GM21367 (cell line): ENCODE measurements around the gene MED27.

Experiments
- ATAC-seq: cut with Tn5 transposase; IDR thresholded peaks from one replicate; pipeline ENCODE4 v1.9.1; 2021; ENCODE audit not compliant: unreplicated experiment

MED27 gene

DNA sequence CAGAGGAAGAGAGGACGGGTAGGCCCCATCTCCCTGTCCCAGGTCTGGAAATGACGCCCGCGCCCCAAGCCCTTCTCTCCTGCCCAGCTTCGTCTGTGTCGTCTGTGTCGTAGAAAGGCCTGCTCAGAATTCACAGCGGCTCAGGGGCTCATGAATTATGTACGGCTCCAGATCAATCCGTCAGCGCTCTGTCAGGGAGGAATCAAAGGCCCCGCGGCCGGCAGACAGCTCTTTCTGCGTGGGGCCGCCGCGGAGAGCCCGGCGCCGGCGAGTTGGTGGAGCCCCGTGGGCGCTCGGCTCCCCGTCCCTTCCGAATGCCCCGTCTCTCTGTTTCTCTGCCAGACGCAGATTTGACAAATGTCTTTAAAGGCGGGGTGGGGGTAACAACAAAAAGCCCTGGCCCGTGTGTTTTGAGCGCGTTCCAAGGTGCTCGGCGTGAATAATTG is 255.9 kb downstream of the MED27 start:
- ATAC-seq: no peak

DNA sequence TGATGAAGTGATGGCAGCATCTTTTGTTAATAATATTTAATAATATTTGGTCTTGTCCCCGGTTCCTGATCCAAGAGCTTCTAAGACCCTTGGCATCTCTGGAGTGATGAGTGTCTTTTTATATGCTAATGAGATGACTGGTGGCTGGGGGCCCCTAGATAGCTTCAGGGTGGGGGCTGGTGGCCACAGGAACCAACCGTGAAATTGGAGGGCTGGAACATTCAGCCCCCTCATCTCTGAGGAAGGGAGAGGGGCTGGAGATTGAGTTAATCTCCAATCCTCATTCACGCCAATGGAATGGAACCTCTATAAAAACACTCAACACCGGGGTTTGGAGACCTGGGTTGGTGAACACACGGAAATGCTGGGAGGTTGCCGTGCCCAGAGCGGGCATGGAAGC is 261.6 kb downstream of the MED27 start:
- no peak for ATAC-seq

DNA sequence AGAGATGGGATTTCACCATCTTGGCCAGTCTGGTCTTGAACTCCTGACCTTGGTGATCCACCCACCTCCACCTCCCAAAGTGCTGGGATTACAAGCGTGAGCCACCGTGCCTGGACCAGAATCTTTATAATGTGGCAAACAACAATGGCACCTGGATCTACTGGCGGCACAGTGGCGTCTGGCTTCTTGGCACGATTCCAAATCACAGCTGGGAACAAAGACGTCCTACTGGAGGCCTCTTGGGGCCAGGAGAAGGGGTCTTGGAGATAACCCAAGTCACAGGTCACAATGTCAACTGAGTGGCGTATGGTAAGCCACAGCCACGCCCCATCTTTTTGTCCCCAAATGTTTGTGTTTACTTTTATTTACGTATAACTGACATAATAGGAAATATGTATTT is 262.0 kb downstream of the MED27 start:
- ATAC-seq: no peak

DNA sequence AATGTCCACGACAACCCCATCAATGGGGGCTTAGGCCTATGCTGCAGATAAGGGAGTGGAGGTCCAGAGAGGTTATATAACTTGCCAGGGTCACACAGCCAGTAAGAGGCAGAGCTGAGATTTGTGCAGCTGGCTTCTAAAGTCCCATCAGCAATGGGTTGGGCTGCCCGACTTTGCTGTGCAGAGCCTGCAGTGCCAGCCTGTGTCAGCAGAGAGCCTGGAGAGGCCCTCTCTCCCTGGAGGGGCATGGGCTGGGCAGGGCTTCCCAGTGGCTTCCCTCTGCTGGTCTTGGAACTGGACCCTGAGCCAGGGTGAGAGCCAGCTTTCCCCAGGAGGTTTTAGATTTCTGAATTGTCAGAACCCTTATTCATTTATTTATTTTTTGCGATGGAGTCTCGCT is 262.6 kb downstream of the MED27 start:
- no peak for ATAC-seq

DNA sequence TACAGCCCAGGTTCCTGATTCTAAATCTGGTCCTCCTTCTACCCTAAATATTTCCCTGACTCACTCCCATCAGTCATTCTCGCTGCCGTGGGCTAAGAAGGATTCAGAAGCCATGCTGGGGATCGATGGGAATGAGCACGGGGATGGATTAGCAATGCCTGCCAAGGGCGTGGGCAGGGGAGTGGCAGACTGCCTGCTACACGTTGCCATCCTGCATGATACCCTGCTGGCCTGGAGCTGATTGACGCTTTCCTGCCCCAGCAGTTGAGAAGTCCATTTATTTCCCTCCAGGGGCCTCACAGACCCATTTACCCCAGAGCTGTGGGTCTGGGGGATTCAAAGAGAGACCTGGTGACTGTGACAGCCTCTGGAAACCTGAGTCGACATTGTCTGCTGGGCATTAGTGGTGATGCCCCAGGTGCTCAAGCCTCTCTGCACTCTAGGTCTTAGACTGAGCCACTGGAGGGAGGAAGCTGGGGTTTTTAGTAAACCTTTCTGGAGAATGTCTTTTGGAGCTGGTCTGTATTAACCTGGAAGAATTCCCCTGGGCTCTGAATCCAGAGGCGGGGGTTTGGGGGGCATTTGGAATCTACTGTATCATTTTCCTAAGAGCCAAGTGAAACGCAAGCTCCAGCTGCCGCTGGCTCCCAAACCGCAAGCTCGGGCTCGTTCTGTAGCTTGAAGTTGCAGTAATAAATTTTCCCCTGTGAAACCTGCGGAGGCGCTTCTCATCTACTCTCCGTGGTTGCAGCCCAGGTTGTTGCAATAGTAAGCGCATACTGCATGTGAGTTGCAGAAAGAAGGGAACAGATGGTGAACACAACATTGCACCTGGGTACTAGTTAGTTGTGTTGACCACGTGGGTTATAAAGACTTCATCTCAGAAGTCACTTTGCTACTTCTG is 263.4 kb downstream of the MED27 start:
- no peak for ATAC-seq

DNA sequence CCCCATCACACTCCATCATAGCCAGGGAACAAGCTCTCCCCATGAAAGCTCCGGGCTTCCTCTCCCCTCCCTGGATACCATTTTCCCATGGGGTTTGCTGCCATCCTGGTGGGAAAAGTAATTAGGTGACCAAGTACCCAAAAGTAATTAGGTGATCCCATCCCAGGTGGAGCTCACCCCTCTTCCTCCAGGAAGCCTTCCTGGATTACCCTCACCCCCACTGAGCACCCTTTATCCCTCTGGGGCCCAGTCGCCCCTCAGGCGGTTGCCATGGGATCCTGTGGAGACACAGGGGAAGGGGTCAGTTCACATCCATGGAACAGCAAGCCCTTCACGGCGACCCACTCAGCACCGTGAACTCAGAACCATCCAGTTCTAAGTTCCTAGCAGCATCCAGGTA is 265.0 kb downstream of the MED27 start:
- ATAC-seq: no peak

DNA sequence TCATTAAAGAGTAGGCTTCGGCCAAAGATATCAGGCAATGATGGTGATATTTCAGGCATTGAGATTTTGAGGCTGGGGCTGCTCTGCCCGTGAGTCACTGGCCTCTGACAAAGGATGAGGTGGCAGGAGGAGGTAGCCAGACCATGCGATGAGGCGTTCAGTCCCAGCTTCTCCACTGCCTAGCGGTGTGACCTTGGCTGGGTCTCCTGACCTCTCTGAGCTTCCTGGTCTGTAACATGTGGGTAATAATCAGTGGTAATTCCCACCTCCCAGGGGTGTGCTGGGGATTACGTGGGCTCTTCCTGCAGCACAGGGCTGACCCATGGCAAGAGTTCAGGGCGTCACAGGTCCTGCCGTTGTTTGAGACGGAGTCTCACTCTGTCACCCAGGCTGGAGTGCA is 266.6 kb downstream of the MED27 start:
- ATAC-seq: no peak

DNA sequence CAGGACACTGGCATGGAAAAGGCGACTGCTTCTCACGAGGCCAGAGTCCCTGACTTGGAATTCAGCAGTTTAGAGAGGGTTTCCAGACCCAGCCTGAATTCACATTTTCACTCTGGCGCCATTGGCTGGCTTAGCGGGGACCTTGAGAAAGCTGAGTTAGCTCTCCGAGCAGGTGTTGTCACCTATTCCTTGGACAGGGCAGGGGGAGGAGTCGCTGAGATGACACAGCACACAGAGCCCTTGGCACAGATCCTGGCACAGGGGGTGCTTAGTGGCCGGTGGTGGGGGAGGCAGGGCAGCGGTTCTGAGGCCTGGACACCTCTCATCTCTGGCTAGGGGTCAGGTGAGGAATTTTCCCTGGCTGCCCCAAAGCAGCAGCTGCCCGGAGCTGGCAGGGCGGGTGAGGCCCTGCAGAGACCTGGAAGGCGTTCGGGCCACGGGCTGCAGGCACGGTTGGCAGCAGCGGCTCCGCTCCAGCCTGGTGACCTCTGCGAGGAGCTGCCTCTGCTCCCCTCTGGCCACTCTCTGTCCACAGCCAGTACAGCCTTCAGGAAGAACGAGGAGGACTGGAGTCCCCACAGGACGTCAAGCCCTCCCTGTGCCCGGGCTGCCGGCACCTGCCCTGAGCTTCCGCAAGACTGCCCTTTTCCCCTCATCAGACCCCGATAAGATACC is 267.4 kb downstream of the MED27 start:
- no peak for ATAC-seq

DNA sequence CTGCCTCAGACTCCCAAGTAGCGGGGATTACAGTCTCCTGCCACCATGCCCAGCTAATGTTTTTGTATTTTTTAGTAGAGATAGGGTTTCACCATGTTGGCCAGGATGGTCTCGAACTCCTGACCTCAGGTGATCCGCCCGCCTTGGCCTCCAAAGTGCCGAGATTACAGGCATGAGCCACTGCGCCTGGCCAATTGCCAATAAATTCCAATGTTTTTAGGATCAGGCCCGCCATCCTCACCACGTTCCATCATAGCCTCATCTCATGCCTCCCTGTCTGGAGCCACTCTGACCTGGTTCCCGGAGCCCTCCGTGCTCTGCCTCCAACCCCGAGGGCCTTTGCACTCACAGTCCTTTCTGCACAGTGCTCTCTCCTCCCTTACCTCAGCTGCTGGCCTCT is 268.3 kb downstream of the MED27 start:
- no peak for ATAC-seq

DNA sequence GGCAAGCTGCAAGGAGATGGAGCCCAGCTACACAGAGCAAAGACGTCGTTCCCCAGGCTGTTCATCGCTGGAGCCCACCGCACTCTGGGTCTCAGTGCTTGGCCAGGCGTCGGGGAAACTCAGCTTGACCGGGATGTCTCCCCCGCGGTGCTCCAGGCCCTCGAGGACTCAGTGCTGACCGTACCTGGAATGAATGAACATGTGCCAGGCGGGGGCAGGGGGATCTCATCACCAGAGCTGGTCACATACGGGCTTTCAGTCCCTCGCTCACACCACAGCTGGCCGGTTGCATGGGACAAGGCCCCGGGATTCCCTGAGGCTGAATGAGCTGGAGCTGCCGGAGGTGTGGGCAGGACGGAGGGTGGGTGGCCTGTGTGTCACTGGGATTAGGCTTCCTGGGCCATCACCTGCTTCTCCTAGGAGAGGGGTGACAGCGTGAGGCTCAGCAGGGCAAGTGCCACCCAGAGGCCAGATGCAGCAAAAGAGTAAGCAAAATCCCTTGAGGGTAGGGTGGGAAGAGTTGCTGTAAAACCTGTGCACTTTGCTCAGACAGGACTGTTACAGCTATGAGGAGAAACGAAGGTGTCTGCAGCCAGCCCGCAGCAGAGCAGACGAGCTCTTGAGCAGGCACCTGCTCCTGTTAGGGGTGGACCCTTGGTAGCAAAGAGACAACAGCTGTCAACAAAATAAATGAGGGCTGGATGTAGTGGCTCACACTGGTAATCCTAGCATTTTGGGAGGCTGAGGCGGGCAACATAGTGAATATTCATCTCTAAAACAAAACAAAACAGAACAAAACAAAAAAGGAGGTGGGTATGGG is 269.1 kb downstream of the MED27 start:
- no peak for ATAC-seq
